Fibroblast of mammary gland (primary cell): ENCODE measurements around the gene NPY4R2.
"Not testable (repeated sequence)": the region's sequence is repeated elsewhere in the genome, so short reads cannot be mapped to it uniquely, and the experiment has no call there.

Source experiments
- DNase-seq: peaks from one replicate; pipeline ENCODE4 v3.0.0-alpha.2; 2010; ENCODE audit warnings: low read depth
- H3K4me3 ChIP-seq: 2 replicates; pipeline ENCODE4 v1.5.1; 2011; ENCODE audit warnings: low read depth, mild to moderate bottlenecking, low read length, moderate library complexity; ENCODE audit not compliant: control insufficient read depth

Gene NPY4R2, protein sequence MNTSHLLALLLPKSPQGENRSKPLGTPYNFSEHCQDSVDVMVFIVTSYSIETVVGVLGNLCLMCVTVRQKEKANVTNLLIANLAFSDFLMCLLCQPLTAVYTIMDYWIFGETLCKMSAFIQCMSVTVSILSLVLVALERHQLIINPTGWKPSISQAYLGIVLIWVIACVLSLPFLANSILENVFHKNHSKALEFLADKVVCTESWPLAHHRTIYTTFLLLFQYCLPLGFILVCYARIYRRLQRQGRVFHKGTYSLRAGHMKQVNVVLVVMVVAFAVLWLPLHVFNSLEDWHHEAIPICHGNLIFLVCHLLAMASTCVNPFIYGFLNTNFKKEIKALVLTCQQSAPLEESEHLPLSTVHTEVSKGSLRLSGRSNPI

DNA sequence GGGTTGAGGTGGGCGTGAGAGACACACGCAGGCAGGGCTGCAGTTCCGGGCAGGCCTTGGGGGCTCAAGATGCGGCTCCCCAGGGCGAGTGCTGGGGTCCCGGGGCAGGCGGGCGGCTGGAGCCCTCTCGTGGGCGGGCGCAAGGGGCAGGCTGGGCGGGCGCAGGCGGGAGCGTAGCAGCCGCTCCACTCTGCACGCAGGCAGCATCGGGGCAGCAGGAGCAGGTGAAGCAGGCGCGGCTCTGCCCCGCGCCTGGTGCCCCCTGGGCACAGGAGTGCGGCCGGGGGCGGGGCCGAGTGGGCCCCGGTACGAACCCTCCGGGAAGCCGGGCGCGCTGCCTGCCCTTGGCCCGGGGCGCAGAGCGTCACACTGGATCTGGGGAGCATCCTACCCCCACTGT, at the start of gene NPY4R2:
Gene NPY4R2, plus strand, starts transcription at position 188 of the 400 bp plus-strand sequence. CDS start 3,326 bp downstream, outside the sequence.
- H3K4me3 ChIP-seq, DNase-seq: not testable (repeated sequence)

DNA sequence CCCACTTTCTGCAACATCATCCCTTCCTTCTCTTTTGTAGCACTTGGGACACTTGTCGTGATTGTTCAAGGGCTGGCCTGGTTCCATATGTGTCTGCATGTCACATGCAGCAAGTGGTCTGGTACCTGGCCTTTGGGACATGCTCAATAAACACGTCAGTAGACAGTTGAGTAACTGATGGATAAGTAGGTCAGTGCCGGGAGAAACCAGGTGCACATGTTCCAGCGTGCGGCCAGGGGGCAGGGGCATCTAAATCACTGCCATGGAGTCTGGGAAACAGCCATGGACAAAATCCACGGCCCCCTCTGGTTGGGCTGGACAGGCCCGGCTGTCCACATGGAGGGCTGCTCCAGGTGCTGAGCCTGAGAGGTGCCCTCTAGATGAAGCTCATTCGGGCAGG, 47.6 kb upstream of the NPY4R2 start:
- not testable (repeated sequence) for DNase-seq, H3K4me3 ChIP-seq

DNA sequence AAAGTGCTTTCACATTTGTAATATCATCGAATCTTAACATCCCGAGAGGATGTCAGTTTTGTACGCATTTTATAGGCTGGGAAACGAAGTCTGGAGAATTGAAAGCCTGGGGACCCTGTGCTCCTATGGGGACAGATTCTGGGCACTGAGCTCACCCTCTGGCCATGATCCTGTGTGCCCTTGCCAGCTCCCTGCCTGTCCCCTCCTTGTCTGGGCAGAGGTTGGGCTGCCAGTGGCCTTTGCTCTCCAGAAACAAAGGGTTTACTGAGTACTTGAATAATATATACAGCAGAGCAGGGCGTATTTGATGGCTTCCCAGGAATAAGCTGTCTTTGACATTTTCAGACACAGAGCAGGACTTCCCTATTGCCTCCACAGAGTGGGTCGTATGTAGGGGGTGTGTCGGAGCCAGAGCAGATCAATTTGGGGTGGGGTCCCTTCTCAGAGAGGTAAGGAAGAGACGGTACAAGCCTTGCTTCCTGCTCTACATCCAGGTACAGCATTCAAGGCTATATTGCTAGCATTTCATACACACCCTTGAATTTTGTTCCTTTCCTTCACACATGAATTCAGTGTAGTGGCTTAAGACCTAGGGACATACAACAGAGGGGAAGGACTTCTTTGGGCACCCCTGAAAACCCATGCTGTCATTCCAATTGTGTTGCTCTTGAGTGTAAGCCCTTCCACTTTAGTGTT, 46.8 kb upstream of the NPY4R2 start:
- H3K4me3 ChIP-seq, result not testable (repeated sequence)

GRCh38 chr10:47872236-47872635, 46.2 kb upstream of the NPY4R2 start:
- not testable (repeated sequence) for DNase-seq, H3K4me3 ChIP-seq

More for the DNA sequence above, 46.8 kb upstream of the NPY4R2 start:
- DNase-seq, result not testable (repeated sequence)

DNA sequence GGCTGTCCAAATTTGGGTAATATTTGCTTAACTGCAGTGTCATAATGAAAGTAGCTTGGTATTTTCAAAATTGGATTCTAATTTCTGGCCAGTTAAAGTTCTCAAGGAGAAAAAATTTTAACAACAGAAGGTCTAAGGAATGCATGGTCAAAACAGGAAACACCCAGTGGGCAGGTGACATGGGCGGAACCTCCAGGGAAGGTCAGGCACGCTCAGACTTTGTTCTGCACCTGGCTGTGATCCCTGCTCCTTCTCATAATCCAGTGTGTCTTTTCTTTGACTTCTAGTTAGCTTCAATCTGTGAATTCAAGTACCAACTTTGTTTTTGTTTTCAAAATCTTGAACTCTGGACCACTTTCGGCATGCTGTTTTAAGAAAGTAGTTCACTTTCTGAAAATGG, 34.2 kb upstream of the NPY4R2 start:
- not testable (repeated sequence) for DNase-seq, H3K4me3 ChIP-seq

DNA sequence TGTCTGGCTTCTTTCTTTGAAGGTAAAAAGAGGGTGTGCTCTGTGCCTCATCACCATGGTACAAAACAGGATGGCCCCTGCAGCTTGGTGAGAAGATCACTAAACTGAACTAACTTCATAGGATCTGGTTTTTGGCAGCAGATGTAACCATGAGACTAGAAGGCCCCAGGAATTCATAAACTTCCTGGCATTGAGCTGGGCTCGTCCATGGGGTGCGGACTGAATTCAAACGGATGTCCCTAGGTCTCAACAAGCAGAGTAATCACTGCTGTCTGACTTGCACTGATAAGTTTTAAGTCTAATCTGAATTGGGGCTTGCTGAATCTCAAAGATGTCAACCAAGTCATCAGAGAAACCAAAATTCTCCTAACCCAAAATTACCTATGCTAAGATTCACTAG, 33.5 kb upstream of the NPY4R2 start:
- DNase-seq, H3K4me3 ChIP-seq: not testable (repeated sequence)

DNA sequence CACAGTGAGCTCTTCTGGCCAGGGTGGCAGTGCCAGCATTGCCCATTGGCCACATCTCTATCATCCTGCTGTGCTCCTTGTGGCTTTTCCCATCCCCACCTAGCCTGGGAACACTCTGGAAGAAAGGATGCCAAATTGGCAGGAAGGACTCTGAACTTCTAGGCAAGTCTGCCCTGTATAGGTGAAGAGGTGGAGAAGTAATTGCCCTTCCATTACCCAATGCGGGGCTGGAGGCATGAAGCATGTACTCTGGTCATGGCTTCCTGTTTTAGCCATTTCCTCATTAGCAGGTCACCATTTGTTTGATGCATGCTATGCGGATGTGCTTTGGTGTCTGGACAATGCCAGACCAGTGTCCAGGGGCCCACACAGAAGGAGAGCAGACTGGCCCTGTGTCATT, 32.1 kb upstream of the NPY4R2 start:
- H3K4me3 ChIP-seq, DNase-seq: not testable (repeated sequence)

GRCh38 chr10:47886827-47887226, 31.6 kb upstream of the NPY4R2 start:
- DNase-seq, H3K4me3 ChIP-seq: not testable (repeated sequence)

DNA sequence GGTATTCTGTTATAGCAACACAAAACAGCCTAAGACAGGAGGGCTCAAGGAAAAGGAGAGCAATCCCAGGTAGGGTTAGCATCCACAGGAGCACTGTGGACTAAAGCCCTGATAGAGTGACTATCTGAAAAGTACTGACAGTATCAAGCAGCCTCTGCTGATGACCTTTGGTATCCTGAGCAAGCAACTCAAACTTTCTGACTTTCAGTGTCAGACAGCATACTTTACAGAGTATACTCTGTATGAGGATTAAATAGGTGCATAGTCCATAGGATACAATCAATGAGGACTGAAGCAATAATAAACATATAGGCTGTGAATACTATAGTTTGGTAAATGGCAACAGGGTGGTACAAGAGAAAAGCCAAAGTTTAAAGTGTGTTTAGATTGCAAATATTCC, 27.7 kb upstream of the NPY4R2 start:
- not testable (repeated sequence) for H3K4me3 ChIP-seq, DNase-seq

GRCh38 chr10:47892494-47893261, 25.8 kb upstream of the NPY4R2 start:
- not testable (repeated sequence) for H3K4me3 ChIP-seq, DNase-seq

- DNase-seq, H3K4me3 ChIP-seq: not testable (repeated sequence)
Measured at GRCh38 chr10:47894571-47894970, 23.9 kb upstream of the NPY4R2 start.

DNA sequence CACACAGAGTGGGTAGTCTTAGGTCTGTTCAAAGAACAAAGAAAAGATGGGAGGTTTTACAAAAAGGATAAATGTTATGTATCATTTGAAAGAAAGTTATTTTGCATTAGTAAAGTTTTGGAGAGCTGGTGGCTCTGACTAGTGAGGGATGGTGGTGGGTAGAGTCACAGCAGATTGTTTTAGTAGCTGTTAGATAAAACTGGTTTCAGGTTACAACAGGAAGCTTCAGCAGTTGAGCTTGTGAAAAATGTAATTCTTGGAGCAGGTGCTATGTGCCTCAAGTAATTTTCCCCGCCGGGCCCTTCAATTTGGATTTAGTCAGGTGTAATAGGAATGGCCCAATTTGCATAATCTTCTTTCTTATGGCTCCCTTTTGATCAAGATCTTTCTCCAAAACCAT, 20.6 kb upstream of the NPY4R2 start:
- H3K4me3 ChIP-seq, DNase-seq: not testable (repeated sequence)

DNA sequence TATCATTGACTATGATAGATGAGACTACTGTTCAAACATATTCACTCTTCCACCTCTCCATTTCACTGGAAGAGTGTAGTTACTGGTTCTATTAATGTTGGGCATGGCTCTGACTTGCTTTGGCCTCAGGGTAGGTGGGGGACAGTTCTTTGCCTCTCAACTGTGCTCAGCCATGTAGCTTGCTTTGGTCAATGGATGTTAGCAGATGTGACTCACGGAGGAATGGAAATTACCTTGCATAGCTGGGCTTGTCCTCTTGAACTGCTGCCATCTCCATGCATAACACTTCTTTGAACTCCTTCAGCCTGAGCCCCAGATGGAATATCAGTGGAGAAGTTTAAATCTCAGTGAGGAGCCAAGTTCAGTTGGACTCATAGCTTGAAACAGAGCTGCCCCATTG, 9.1 kb upstream of the NPY4R2 start:
- not testable (repeated sequence) for H3K4me3 ChIP-seq, DNase-seq

DNA sequence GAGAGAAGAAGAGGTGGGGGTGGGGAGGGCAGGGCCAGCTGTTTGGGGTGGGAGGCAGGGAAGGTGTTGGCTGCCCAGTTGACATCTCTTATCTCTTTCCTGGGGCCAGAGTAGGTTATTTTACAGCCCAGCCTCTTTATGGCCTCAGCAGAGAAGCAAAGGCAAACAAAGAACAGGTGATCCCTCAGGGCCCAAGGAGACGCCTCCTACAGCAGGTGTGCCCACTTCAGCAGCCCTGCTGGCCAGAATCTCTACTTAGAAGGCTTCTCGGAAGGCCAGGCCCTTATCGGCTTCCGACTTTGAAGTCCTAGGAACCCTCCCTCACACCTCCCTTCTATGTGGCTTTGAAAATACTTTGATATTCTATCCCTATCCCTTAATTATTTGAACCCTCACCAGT, 8.0 kb upstream of the NPY4R2 start:
- DNase-seq, H3K4me3 ChIP-seq: not testable (repeated sequence)

- H3K4me3 ChIP-seq, DNase-seq: not testable (repeated sequence)
Measured at GRCh38 chr10:47914052-47914451, 4.4 kb upstream of the NPY4R2 start.
